Transverse colon (tissue), 4 donors: ENCODE results near the gene MRPL19. TPM values are rescaled to one million over a fixed set of nuclear protein-coding genes. Genes with fewer than 3 reads are reported as not detected.
A peak's percentile ranks its signal among the peaks of the same experiment; 100 is the strongest.

Source experiments
- DNase-seq: peaks from one replicate; pipeline ENCODE4 v3.0.0-alpha.2; 2019
- H3K27ac ChIP-seq, 4 donors: fragments of 200-600 bp; sonication (generic); 2 replicates each; pipeline ENCODE4 v1.5.1; 2016 to 2018; ENCODE audit warnings: inconsistent platforms in 4 of 4
- H3K27me3 ChIP-seq: fragments of 200-600 bp; sonication (generic); 2 replicates; pipeline ENCODE4 v1.5.1; 2017; ENCODE audit warnings: inconsistent platforms
- H3K36me3 ChIP-seq, 4 donors: fragments of 200-600 bp; sonication (generic); 2 replicates each; pipeline ENCODE4 v1.5.1; 2017 to 2019; ENCODE audit warnings: inconsistent platforms in 4 of 4
- H3K4me1 ChIP-seq, 4 donors: fragments of 200-600 bp; sonication (generic); 2 replicates each; pipeline ENCODE4 v1.5.1; 2017 to 2020; ENCODE audit warnings: inconsistent platforms in 4 of 4
- H3K4me3 ChIP-seq, 4 donors: fragments of 200-600 bp; sonication (generic); 1 replicate in 1 of 4; 2 replicates in 3 of 4; pipeline versions ENCODE4 v1.5.1 to v1.6.1; 2017 to 2019; ENCODE audit warnings: inconsistent platforms in 4 of 4
- H3K9me3 ChIP-seq, 2 donors: fragments of 200-600 bp; sonication (generic); 2 replicates each; pipeline ENCODE4 v1.5.1; 2017 to 2019; ENCODE audit warnings: inconsistent platforms in 2 of 2
- EP300 ChIP-seq: sonication (generic); formaldehyde crosslinking; IDR thresholded peaks from one replicate; pipeline ENCODE4 v1.6.1; 2017; ENCODE audit warnings: antibody characterized with exemption, low read depth
- POLR2A ChIP-seq: fragments of 450-650 bp; IDR thresholded peaks from one replicate; pipeline ENCODE4 v1.6.1; 2016; ENCODE audit warnings: antibody characterized with exemption, mild to moderate bottlenecking, moderate library complexity
- POLR2AphosphoS5 ChIP-seq, 3 donors: sonication (generic); formaldehyde crosslinking; IDR thresholded peaks; one replicate each; pipeline ENCODE4 v1.6.1; 2016; ENCODE audit warnings: antibody characterized with exemption in 3 of 3
- WGBS, 2 donors: methylation state at CpG; one replicate each; pipeline ENCODE4 v1.1.5; 2018; ENCODE audit warnings: low coverage in 1 of 2; 5-methylcytosine and 5-hydroxymethylcytosine counted together
- in situ Hi-C, 4 donors: fragments of 200-750 bp; cut with MboI; loops; one replicate each; pipeline versions ENCODE4 v1.15.0 to v1.15.1; 2017; ENCODE audit warnings: low sequenced_read_pairs in 3 of 4, low pct_ligation_motif_present in 1 of 4, low pct_unique_long_range_greater_than_20kb in 1 of 4
- intact Hi-C: fragments of 100-400 bp; cut with DNase I; formaldehyde crosslinking; loops from one replicate; pipeline ENCODE4 v1.15.1; 2023; ENCODE audit warnings: low total_unique reads
- total RNA-seq, 4 donors: library from RNA; depleted of rRNA; stranded (reverse); fragments of >200 nt; gene quantifications; one replicate each; pipeline ENCODE4 v1.1.0, GENCODE V29; 2016
- TF ChIP-seq, protein P1 (sequence below), 5 experiments: fragments of 200-600 bp in 3 of 5; fragments of 450-650 bp in 2 of 5; sonication (generic) in 3 of 5; IDR thresholded peaks; 1 replicate in 2 of 5; 2 replicates in 3 of 5; pipeline ENCODE4 v1.5.1; 2016 to 2017; ENCODE audit warnings: antibody characterized with exemption in 5 of 5, inconsistent platforms in 3 of 5, mild to moderate bottlenecking in 2 of 5, moderate library complexity in 1 of 5

MRPL19 gene
- total RNA-seq, 4 donors from 2014 or later, result 4.4 to 131 (median 27.4) TPM

DNA sequence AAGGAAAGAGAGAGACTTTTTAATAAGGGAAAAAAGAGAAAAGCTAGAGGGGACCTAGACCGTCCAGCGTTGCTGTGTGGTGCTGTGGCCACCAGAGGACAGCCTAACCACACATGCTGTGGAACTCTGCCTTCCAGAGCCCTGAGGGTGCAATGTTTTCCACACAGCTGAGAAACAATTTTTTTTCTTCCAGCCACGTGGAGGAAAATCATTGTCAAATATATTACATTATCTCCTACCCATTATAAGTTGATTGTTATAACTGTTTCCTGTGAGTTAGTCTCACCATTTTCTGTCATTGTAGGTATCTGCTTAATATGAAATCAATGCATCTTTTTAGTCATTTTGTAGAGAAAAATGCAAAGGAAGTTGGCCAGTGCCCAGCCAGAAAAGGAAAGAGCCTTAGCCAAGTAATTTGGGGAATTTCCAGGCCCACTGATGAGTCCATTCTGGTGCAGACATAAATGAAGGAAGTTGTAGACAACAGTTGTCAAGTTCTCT is 5.9 kb upstream of the MRPL19 start:
- in situ Hi-C loops, result no loop called here
- Histone ChIP-seq H3K27me3 (peaks cover 4% of the 10 kb centered on the region), H3K9me3 (no peaks in the 10 kb centered on the region), H3K36me3 (no peaks in the 10 kb centered on the region), H3K4me3 (no peak overlapping the region), H3K4me1 (peaks cover 0 to 5% (median 0%) of the 10 kb centered on the region in 4 donors), H3K27ac (no peak overlapping the region)
- TF ChIP-seq EP300, result no peak
- TF ChIP-seq, protein P1, sequence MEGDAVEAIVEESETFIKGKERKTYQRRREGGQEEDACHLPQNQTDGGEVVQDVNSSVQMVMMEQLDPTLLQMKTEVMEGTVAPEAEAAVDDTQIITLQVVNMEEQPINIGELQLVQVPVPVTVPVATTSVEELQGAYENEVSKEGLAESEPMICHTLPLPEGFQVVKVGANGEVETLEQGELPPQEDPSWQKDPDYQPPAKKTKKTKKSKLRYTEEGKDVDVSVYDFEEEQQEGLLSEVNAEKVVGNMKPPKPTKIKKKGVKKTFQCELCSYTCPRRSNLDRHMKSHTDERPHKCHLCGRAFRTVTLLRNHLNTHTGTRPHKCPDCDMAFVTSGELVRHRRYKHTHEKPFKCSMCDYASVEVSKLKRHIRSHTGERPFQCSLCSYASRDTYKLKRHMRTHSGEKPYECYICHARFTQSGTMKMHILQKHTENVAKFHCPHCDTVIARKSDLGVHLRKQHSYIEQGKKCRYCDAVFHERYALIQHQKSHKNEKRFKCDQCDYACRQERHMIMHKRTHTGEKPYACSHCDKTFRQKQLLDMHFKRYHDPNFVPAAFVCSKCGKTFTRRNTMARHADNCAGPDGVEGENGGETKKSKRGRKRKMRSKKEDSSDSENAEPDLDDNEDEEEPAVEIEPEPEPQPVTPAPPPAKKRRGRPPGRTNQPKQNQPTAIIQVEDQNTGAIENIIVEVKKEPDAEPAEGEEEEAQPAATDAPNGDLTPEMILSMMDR (IDR thresholded peaks at IDR 0.05), result peak; percentile 81 to 96 (median 92)
- TF ChIP-seq POLR2A, result no peak
- TF ChIP-seq POLR2AphosphoS5 (IDR thresholded peaks at IDR 0.05), result no peak
- intact Hi-C loops, result no loop called here
- WGBS, 2 donors, result 0 to 1% methylated on average over 3 of the region's 3 CpGs
- peak; percentile 53 for DNase-seq

GRCh38 chr2:75641587-75641986 is 5.0 kb upstream of the MRPL19 start:
- intact Hi-C loops (no loop called here), in situ Hi-C loops (no loop called here)
- 67 to 91% methylated on average over 1 of the region's 1 CpG for WGBS, 2 donors
- peaks cover 0 to 10% (median 2%) of the 10 kb centered on the region in 4 donors for H3K4me1 ChIP-seq
- no peak for TF ChIP-seq POLR2AphosphoS5 (IDR thresholded peaks at IDR 0.05)
- no peak for TF ChIP-seq POLR2A
- TF ChIP-seq, protein P1 (IDR thresholded peaks at IDR 0.05), result no peak
- TF ChIP-seq EP300, result no peak
- H3K4me3 ChIP-seq, result no peak overlapping the region
- no peaks in the 10 kb centered on the region for H3K36me3 ChIP-seq
- H3K27ac ChIP-seq, result no peak overlapping the region
- peaks cover 4% of the 10 kb centered on the region for H3K27me3 ChIP-seq
- no peaks in the 10 kb centered on the region for H3K9me3 ChIP-seq
- no peak for DNase-seq

GRCh38 chr2:75643980-75644379 is 2.6 kb upstream of the MRPL19 start:
- WGBS, 2 donors, result 73 to 78% methylated on average over 1 of the region's 1 CpG
- intact Hi-C loops, result no loop called here
- Histone ChIP-seq H3K27ac (no peak overlapping the region), H3K9me3 (no peaks in the 10 kb centered on the region), H3K4me3 (no peak overlapping the region), H3K36me3 (no peaks in the 10 kb centered on the region), H3K4me1 (peaks cover 5 to 22% (median 12%) of the 10 kb centered on the region in 4 donors), H3K27me3 (no peaks in the 10 kb centered on the region)
- no peak for DNase-seq
- TF ChIP-seq POLR2A, result no peak
- TF ChIP-seq, protein P1 (IDR thresholded peaks at IDR 0.05), result no peak
- in situ Hi-C loops, result no loop called here

GRCh38 chr2:75645643-75646042 is 940 bp upstream of the MRPL19 start:
- TF ChIP-seq POLR2AphosphoS5 (IDR thresholded peaks at IDR 0.05) (no peak), EP300 (no peak), POLR2A (no peak)
- TF ChIP-seq, protein P1 (IDR thresholded peaks at IDR 0.05), result no peak
- H3K27me3 ChIP-seq, result no peaks in the 10 kb centered on the region
- H3K27ac ChIP-seq, result no peak overlapping the region
- no peaks in the 10 kb centered on the region for H3K9me3 ChIP-seq
- H3K36me3 ChIP-seq, result no peaks in the 10 kb centered on the region
- no peak for DNase-seq
- in situ Hi-C loops (no loop called here), intact Hi-C loops (no loop called here)
- 93 to 95% methylated on average over 5 to 10 of the region's 10 CpGs for WGBS, 2 donors
- H3K4me3 ChIP-seq, result no peak overlapping the region
- H3K4me1 ChIP-seq, result peaks cover 5 to 23% (median 12%) of the 10 kb centered on the region in 4 donors
